IMR-90 (cell line): ENCODE results near the gene GAPVD1. TPM values are rescaled to one million over a fixed set of nuclear protein-coding genes. Genes with fewer than 3 reads are reported as not detected.
"Not testable (repeated sequence)": the region's sequence is repeated elsewhere in the genome, so short reads cannot be mapped to it uniquely, and the experiment has no call there.

Source experiments
- ATAC-seq: fragments of 200-7000 bp; cut with Tn5 transposase; 2 replicates; pipeline ENCODE4 v1.9.1; 2020; ENCODE audit warnings: low read depth, mild to moderate bottlenecking, moderate library complexity
- BruUV-seq: library from RNA; stranded (reverse); fragments of 400-500 nt; replicated peaks from 2 replicates; lab custom pipeline; 2021; lab: Mats Ljungman, UMichigan
- CTCF ChIA-PET: fragments of 300-600 bp; formaldehyde crosslinking; extraction: SDS; loops from one replicate; lab custom pipeline; 2021; ENCODE audit warnings: antibody characterized with exemption; lab: Yijun Ruan, JAX
- POLR2A ChIA-PET: fragments of 300-600 bp; sonication (Branson Sonifier 250); formaldehyde crosslinking; loops from one replicate; lab custom pipeline; 2022; ENCODE audit warnings: antibody characterized with exemption; ENCODE audit not compliant: unreplicated experiment; lab: Charles Lee
- DNase-seq: peaks from one replicate; pipeline ENCODE4 v3.0.0; 2013
- H2AFZ ChIP-seq: replicated peaks from 2 replicates; pipeline ENCODE3; 2013; ENCODE audit warnings: low read length, mild to moderate bottlenecking; ENCODE audit not compliant: poor library complexity
- H2AK5ac ChIP-seq: 2 replicates; pipeline ENCODE4 v1.6.1; 2013; ENCODE audit warnings: low read depth, low read length, inconsistent platforms
- H2AK9ac ChIP-seq: replicated peaks from 2 replicates; pipeline ENCODE3; 2013; ENCODE audit warnings: mild to moderate bottlenecking, low read depth, low read length, moderate library complexity; ENCODE audit not compliant: poor library complexity
- H2BK120ac ChIP-seq: 2 replicates; pipeline ENCODE4 v1.6.1; 2013; ENCODE audit warnings: low read depth, low read length, inconsistent platforms
- H2BK15ac ChIP-seq: 3 replicates; pipeline ENCODE4 v1.6.1; 2013; ENCODE audit warnings: low read depth, low read length, inconsistent platforms
- H2BK20ac ChIP-seq: 2 replicates; pipeline ENCODE4 v1.6.1; 2013; ENCODE audit warnings: low read depth, mild to moderate bottlenecking, inconsistent platforms, low read length, moderate library complexity
- H2BK5ac ChIP-seq: 2 replicates; pipeline ENCODE4 v1.6.1; 2013; ENCODE audit warnings: mild to moderate bottlenecking, low read depth, low read length, inconsistent platforms; ENCODE audit not compliant: poor library complexity, severe bottlenecking
- H3K14ac ChIP-seq: replicated peaks from 2 replicates; pipeline ENCODE4 v1.6.1; 2013; ENCODE audit warnings: low read depth, low read length, inconsistent platforms
- H3K18ac ChIP-seq: 2 replicates; pipeline ENCODE4 v1.6.1; 2013; ENCODE audit warnings: low read depth, low read length, control low read depth
- H3K23ac ChIP-seq: 2 replicates; pipeline ENCODE4 v1.6.1; 2013; ENCODE audit warnings: low read depth, low read length, inconsistent platforms
- H3K27ac ChIP-seq: 2 replicates; pipeline ENCODE4 v1.5.1; 2013; ENCODE audit warnings: mild to moderate bottlenecking, control low read depth, low read length; ENCODE audit not compliant: insufficient read depth
- H3K27me3 ChIP-seq: 2 replicates; pipeline ENCODE4 v1.6.1; 2013; ENCODE audit warnings: low read length; ENCODE audit not compliant: control insufficient read depth, insufficient read depth
- H3K36me3 ChIP-seq: 2 replicates; pipeline ENCODE4 v1.6.1; 2013; ENCODE audit warnings: low read length, mixed read lengths; ENCODE audit not compliant: control insufficient read depth, insufficient read depth
- H3K4ac ChIP-seq: 2 replicates; pipeline ENCODE4 v1.6.1; 2013; ENCODE audit warnings: low read depth, low read length, inconsistent platforms
- H3K4me1 ChIP-seq: 2 replicates; pipeline ENCODE4 v1.6.1; 2013; ENCODE audit warnings: low read length, mixed read lengths; ENCODE audit not compliant: control insufficient read depth, insufficient read depth
- H3K4me2 ChIP-seq: 2 replicates; pipeline ENCODE4 v1.6.1; 2013; ENCODE audit warnings: low read depth, mild to moderate bottlenecking, control low read depth, low read length, moderate library complexity
- H3K4me3 ChIP-seq: 2 replicates; pipeline ENCODE4 v1.5.1; 2013; ENCODE audit warnings: low read depth, mild to moderate bottlenecking, control low read depth, low read length, moderate library complexity; ENCODE audit not compliant: insufficient read depth
- H3K56ac ChIP-seq: 2 replicates; pipeline ENCODE4 v1.6.1; 2013; ENCODE audit warnings: low read length, inconsistent platforms; ENCODE audit not compliant: insufficient read depth; ENCODE audit errors: extremely low read depth
- H3K79me1 ChIP-seq, 2 experiments: 2 replicates each; pipeline ENCODE4 v1.6.1; 2013; ENCODE audit warnings: low read length in 2 of 2, inconsistent platforms in 1 of 2, low read depth in 1 of 2
- H3K9ac ChIP-seq: 2 replicates; pipeline ENCODE4 v1.6.1; 2013; ENCODE audit warnings: low read depth, low read length, control low read depth
- H3K9me1 ChIP-seq: 2 replicates; pipeline ENCODE4 v1.6.1; 2013; ENCODE audit warnings: low read length, inconsistent platforms; ENCODE audit not compliant: insufficient read depth
- H3K9me3 ChIP-seq: 2 replicates; pipeline ENCODE4 v1.6.1; 2013; ENCODE audit warnings: low read length; ENCODE audit not compliant: control insufficient read depth, insufficient read depth
- H4K20me1 ChIP-seq: 2 replicates; pipeline ENCODE4 v1.6.1; 2013; ENCODE audit warnings: low read length, inconsistent platforms; ENCODE audit not compliant: insufficient read depth
- H4K5ac ChIP-seq: 2 replicates; pipeline ENCODE4 v1.6.1; 2013; ENCODE audit warnings: mild to moderate bottlenecking, low read depth, low read length, control low read depth
- H4K8ac ChIP-seq, 2 experiments: 2 replicates each; pipeline ENCODE4 v1.6.1; 2013; ENCODE audit warnings: low read depth in 2 of 2, low read length in 2 of 2, control low read depth in 1 of 2, inconsistent platforms in 1 of 2
- H4K91ac ChIP-seq: 2 replicates; pipeline ENCODE4 v1.6.1; 2013; ENCODE audit warnings: low read depth, low read length, inconsistent platforms; ENCODE audit not compliant: insufficient read depth
- WGBS, 2 experiments: methylation state at CpG; one replicate each; pipeline versions ENCODE4 v1.1.5 to v1.1.7; 2013; ENCODE audit warnings: missing lambda C conversion rate in 2 of 2; ENCODE audit not compliant: insufficient read length in 1 of 2; ENCODE audit errors: extremely low coverage in 2 of 2; 5-methylcytosine and 5-hydroxymethylcytosine counted together
- dilution Hi-C: fragments of 300-500 bp; cut with HindIII; formaldehyde crosslinking; loops from one replicate; pipeline ENCODE4 v1.14.3; 2018; ENCODE audit warnings: low sequenced_read_pairs; ENCODE audit not compliant: unreplicated experiment
- in situ Hi-C: fragments of 300-500 bp; cut with MboI; formaldehyde crosslinking; loops from 3 replicates; pipeline ENCODE4 v1.14.3; 2019; ENCODE audit warnings: low sequenced_read_pairs, inconsistent platforms, mixed read lengths
- intact Hi-C: fragments of 100-400 bp; cut with micrococcal nuclease; formaldehyde crosslinking; loops from 2 replicates; pipeline ENCODE4 v1.10.0; 2022
- polyA plus RNA-seq, 3 experiments: library from polyadenylated mRNA; depleted of rRNA; stranded (reverse); fragments of >200 nt; gene quantifications; 2 replicates each; pipeline ENCODE4 v1.2.3, GENCODE V29; 2012; ENCODE audit warnings: low replicate concordance in 1 of 3
- total RNA-seq: library from RNA; depleted of rRNA; stranded (reverse); fragments of >200 nt; gene quantifications from 2 replicates; pipeline ENCODE4 v1.2.3, GENCODE V29; 2012

The GAPVD1 gene
- total and polyA plus RNA-seq, 2 of the 4 experiments (the other 2 are of a cell fraction), result 13.8 to 50.9 TPM

DNA sequence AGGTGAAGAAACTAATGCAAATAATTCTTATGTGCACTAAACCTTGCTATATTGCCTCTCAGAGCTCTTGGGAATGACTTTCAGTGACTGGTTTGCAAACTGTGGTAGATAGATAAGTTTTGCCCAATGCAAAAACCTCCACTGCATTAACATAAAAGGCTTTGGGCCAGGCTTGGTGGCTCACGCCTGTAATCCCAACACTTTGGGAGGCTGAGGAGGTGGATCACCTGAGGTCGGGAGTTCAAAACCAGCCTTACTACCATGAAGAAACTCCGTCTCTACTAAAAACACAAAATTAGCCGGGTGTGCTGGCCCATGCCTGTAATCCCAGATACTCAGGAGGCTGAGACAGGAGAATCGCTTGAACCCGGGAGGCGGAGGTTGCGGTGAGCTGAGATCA lies 27.5 kb upstream of the GAPVD1 start:
- DNase-seq, H2BK15ac ChIP-seq, H2BK20ac ChIP-seq, H2AK5ac ChIP-seq, H2AFZ ChIP-seq, in situ Hi-C loops, H3K14ac ChIP-seq, H3K56ac ChIP-seq, BruUV-seq, POLR2A ChIA-PET, H3K9me3 ChIP-seq, H3K4me3 ChIP-seq, H4K8ac ChIP-seq, H3K23ac ChIP-seq, H3K9ac ChIP-seq, intact Hi-C loops, H4K91ac ChIP-seq, dilution Hi-C loops, H3K4ac ChIP-seq, H2BK120ac ChIP-seq, H3K27me3 ChIP-seq, H3K4me2 ChIP-seq, H4K5ac ChIP-seq, H3K18ac ChIP-seq, H2AK9ac ChIP-seq, H3K4me1 ChIP-seq, H3K9me1 ChIP-seq: not testable (repeated sequence)
- peaks cover 40% of the 10 kb centered on the region for H3K36me3 ChIP-seq
- CTCF ChIA-PET, result interaction anchor here (0.6 kb wide), 1 partner anchor 9 kb away, joined by 5 read pairs; no protein-coding TSS in a partner anchor
- H2BK5ac ChIP-seq, result peak overlapping the region; percentile 72
- H3K79me1 ChIP-seq, result peaks cover 3 to 32% of the 10 kb centered on the region in 2 experiments
- ATAC-seq, result peak; percentile 8
- peak overlapping the region; percentile 17; the same call in 1 of the 2 replicates for H3K27ac ChIP-seq
- H4K20me1 ChIP-seq, result peaks cover 51% of the 10 kb centered on the region
- WGBS, 2 experiments, result no CpG with 5 or more reads among the region's 8 CpGs
